ENCODE measurements around the gene CHCHD3.

GRCh38 chr7:132783824-132784223 lies 298.1 kb downstream of the CHCHD3 start:
- TF ChIP-seq POLR2AphosphoS5 (IDR thresholded peaks at IDR 0.05; ENCODE audit: low read depth, low read length) (no peak), POU2F2 (IDR thresholded peaks at IDR 0.05; ENCODE audit: low read depth, low read length) (no peak)
